ENCODE measurements around the gene LDAH.
A peak's percentile ranks its signal among the peaks of the same experiment; 100 is the strongest.

The LDAH gene

GRCh38 chr2:20755132-20755800 lies 67.6 kb downstream of the LDAH start:
- Mint-ChIP-seq H3K36me3 (peaks cover 75% of the 10 kb centered on the region), H3K27me3 (no peaks in the 10 kb centered on the region), H3K4me3 (no peak overlapping the region), H3K27ac (no peak overlapping the region), H3K9me3 (no peaks in the 10 kb centered on the region), H3K4me1 (peaks cover 36% of the 10 kb centered on the region)
- no peak for ATAC-seq

- Mint-ChIP-seq H3K27me3 (no peaks in the 10 kb centered on the region), H3K27ac (no peak overlapping the region), H3K9me3 (no peaks in the 10 kb centered on the region), H3K4me1 (peaks cover 20% of the 10 kb centered on the region), H3K36me3 (peaks cover 55% of the 10 kb centered on the region), H3K4me3 (no peak overlapping the region)
- no peak for ATAC-seq
Measured at GRCh38 chr2:20752293-20752692, 70.6 kb downstream of the LDAH start.

- Mint-ChIP-seq H3K27ac (no peak overlapping the region), H3K9me3 (no peaks in the 10 kb centered on the region), H3K4me1 (peaks cover 37% of the 10 kb centered on the region), H3K4me3 (no peak overlapping the region), H3K27me3 (no peaks in the 10 kb centered on the region), H3K36me3 (peaks cover 36% of the 10 kb centered on the region)
- ATAC-seq, result no peak
Measured at GRCh38 chr2:20747317-20747716, 75.6 kb downstream of the LDAH start.

GRCh38 chr2:20745924-20746555 lies 76.9 kb downstream of the LDAH start:
- Mint-ChIP-seq H3K27me3 (no peaks in the 10 kb centered on the region), H3K36me3 (peaks cover 37% of the 10 kb centered on the region), H3K4me3 (no peak overlapping the region), H3K9me3 (no peaks in the 10 kb centered on the region), H3K4me1 (peaks cover 37% of the 10 kb centered on the region), H3K27ac (no peak overlapping the region)
- ATAC-seq, result no peak

- Mint-ChIP-seq H3K4me1 (peaks cover 37% of the 10 kb centered on the region), H3K27ac (peak overlapping the region; percentile 3), H3K27me3 (no peaks in the 10 kb centered on the region), H3K9me3 (no peaks in the 10 kb centered on the region), H3K36me3 (peaks cover 42% of the 10 kb centered on the region), H3K4me3 (no peak overlapping the region)
- peak; percentile 78 for ATAC-seq
Measured at GRCh38 chr2:20744366-20745335, 78.2 kb downstream of the LDAH start.

GRCh38 chr2:20738772-20739171 lies 84.1 kb downstream of the LDAH start:
- peaks cover 30% of the 10 kb centered on the region for H3K4me1 Mint-ChIP-seq
- H3K27ac Mint-ChIP-seq, result peak overlapping the region; percentile 39
- H3K4me3 Mint-ChIP-seq, result no peak overlapping the region
- no peaks in the 10 kb centered on the region for H3K9me3 Mint-ChIP-seq
- ATAC-seq, result no peak
- H3K36me3 Mint-ChIP-seq, result peaks cover 62% of the 10 kb centered on the region
- H3K27me3 Mint-ChIP-seq, result no peaks in the 10 kb centered on the region

GRCh38 chr2:20737505-20737904 lies 85.4 kb downstream of the LDAH start:
- Mint-ChIP-seq H3K27ac (peak overlapping the region; percentile 52), H3K4me3 (no peak overlapping the region), H3K9me3 (no peaks in the 10 kb centered on the region), H3K36me3 (peaks cover 58% of the 10 kb centered on the region), H3K4me1 (peaks cover 26% of the 10 kb centered on the region), H3K27me3 (no peaks in the 10 kb centered on the region)
- peak; percentile 51 for ATAC-seq

GRCh38 chr2:20728114-20728758 lies 94.7 kb downstream of the LDAH start:
- no peak overlapping the region for H3K4me3 Mint-ChIP-seq

GRCh38 chr2:20726913-20727312 lies 96.0 kb downstream of the LDAH start:
- H3K36me3 Mint-ChIP-seq, result peaks cover 50% of the 10 kb centered on the region
- no peak overlapping the region for H3K27ac Mint-ChIP-seq
- H3K4me3 Mint-ChIP-seq, result no peak overlapping the region
- H3K27me3 Mint-ChIP-seq, result no peaks in the 10 kb centered on the region
- ATAC-seq, result no peak
- no peaks in the 10 kb centered on the region for H3K4me1 Mint-ChIP-seq
- H3K9me3 Mint-ChIP-seq, result no peaks in the 10 kb centered on the region

More at GRCh38 chr2:20728114-20728758, 94.7 kb downstream of the LDAH start:
- H3K36me3 Mint-ChIP-seq, result peaks cover 48% of the 10 kb centered on the region
- peak overlapping the region; percentile 17 for H3K27ac Mint-ChIP-seq
- ATAC-seq, result no peak
- no peaks in the 10 kb centered on the region for H3K9me3 Mint-ChIP-seq
- no peaks in the 10 kb centered on the region for H3K4me1 Mint-ChIP-seq
- no peaks in the 10 kb centered on the region for H3K27me3 Mint-ChIP-seq

GRCh38 chr2:20725782-20726181 lies 97.1 kb downstream of the LDAH start:
- Mint-ChIP-seq H3K4me1 (no peaks in the 10 kb centered on the region), H3K4me3 (no peak overlapping the region), H3K27ac (no peak overlapping the region), H3K27me3 (no peaks in the 10 kb centered on the region), H3K36me3 (peaks cover 40% of the 10 kb centered on the region), H3K9me3 (no peaks in the 10 kb centered on the region)
- ATAC-seq, result no peak

- Mint-ChIP-seq H3K27ac (no peak overlapping the region), H3K4me1 (peaks cover 6% of the 10 kb centered on the region), H3K4me3 (no peak overlapping the region), H3K27me3 (no peaks in the 10 kb centered on the region), H3K9me3 (no peaks in the 10 kb centered on the region), H3K36me3 (peaks cover 41% of the 10 kb centered on the region)
- ATAC-seq, result no peak
Measured at GRCh38 chr2:20724500-20725053, 98.3 kb downstream of the LDAH start.

- H3K36me3 Mint-ChIP-seq, result peaks cover 46% of the 10 kb centered on the region
- H3K4me3 Mint-ChIP-seq, result no peak overlapping the region
- peaks cover under 1% of the 10 kb centered on the region for H3K9me3 Mint-ChIP-seq
- no peak overlapping the region for H3K27ac Mint-ChIP-seq
- no peak for ATAC-seq
- H3K4me1 Mint-ChIP-seq, result peaks cover 8% of the 10 kb centered on the region
- H3K27me3 Mint-ChIP-seq, result no peaks in the 10 kb centered on the region
Measured at GRCh38 chr2:20723543-20723942, 99.4 kb downstream of the LDAH start.

- Mint-ChIP-seq H3K4me1 (peaks cover 8% of the 10 kb centered on the region), H3K27me3 (no peaks in the 10 kb centered on the region), H3K9me3 (peaks cover 8% of the 10 kb centered on the region), H3K36me3 (peaks cover 51% of the 10 kb centered on the region), H3K27ac (no peak overlapping the region), H3K4me3 (no peak overlapping the region)
- ATAC-seq, result no peak
Measured at GRCh38 chr2:20722592-20723240, 100.2 kb downstream of the LDAH start.

- ATAC-seq, result no peak
- Mint-ChIP-seq H3K9me3 (peaks cover 14% of the 10 kb centered on the region), H3K27me3 (no peaks in the 10 kb centered on the region), H3K4me3 (no peak overlapping the region), H3K27ac (no peak overlapping the region), H3K36me3 (peaks cover 79% of the 10 kb centered on the region), H3K4me1 (peaks cover 39% of the 10 kb centered on the region)
Measured at GRCh38 chr2:20717641-20718040, 105.3 kb downstream of the LDAH start.

All from stimulated activated memory B cell treated with anti-CD40 and anti-IgM and Interleukin-4, amounts not matched to agents 10 μg/mL and 1 μg/mL and 100 μg/mL, for 72 hours (primary cell).